GM12878 (cell line): ENCODE data around the gene GGTLC2. TPM values are rescaled to one million over a fixed set of nuclear protein-coding genes. Genes with fewer than 3 reads are reported as not detected.

ENCODE experiments used
- ATAC-seq: fragments of 200-7000 bp; cut with Tn5 transposase; 3 replicates; pipeline ENCODE4 v1.9.1; 2020; ENCODE audit warnings: mild to moderate bottlenecking, moderate library complexity
- BruUV-seq: library from RNA; stranded (reverse); fragments of 400-500 nt; replicated peaks from 2 replicates; lab custom pipeline; 2021; lab: Mats Ljungman, UMichigan
- CTCF ChIA-PET: fragments of 300-600 bp; sonication (Branson Sonifier 250); formaldehyde crosslinking; extraction: SDS; loops from one replicate; lab custom pipeline; 2021; ENCODE audit warnings: inconsistent platforms; lab: Yijun Ruan, JAX
- POLR2A ChIA-PET: fragments of 350-600 bp; formaldehyde crosslinking; extraction: SDS; loops from one replicate; lab custom pipeline; 2021; ENCODE audit warnings: inconsistent platforms; lab: Charles Lee
- RAD21 ChIA-PET: fragments of 300-600 bp; sonication (Branson Sonifier 250); formaldehyde crosslinking; loops from one replicate; lab custom pipeline; 2023; ENCODE audit warnings: antibody characterized with exemption; ENCODE audit not compliant: unreplicated experiment; lab: Charles Lee
- SMC1A ChIA-PET: fragments of 300-600 bp; sonication (Branson Sonifier 250); formaldehyde crosslinking; loops from one replicate; lab custom pipeline; 2023; ENCODE audit not compliant: unreplicated experiment, uncharacterized antibody; lab: Charles Lee
- DNase-seq: peaks from one replicate; pipeline ENCODE4 v3.0.0-alpha.2; 2011; ENCODE audit warnings: low read depth, low spot score
- FAIRE-seq: peaks from 3 replicates; lab custom pipeline; 2011; peaks lifted over from hg19 to GRCh38; lab: Jason Lieb, UNC
- H2AFZ ChIP-seq: 2 replicates; pipeline ENCODE4 v1.6.0; 2011; ENCODE audit warnings: low read depth, low read length, control low read depth; ENCODE audit not compliant: control insufficient read depth
- H3K27ac ChIP-seq: 2 replicates; pipeline ENCODE4 v1.5.1; 2011; ENCODE audit warnings: control low read depth; ENCODE audit not compliant: control insufficient read depth, insufficient read depth
- H3K27me3 ChIP-seq, 2 experiments: replicated peaks in 1 of 2; 2 replicates each; pipeline versions ENCODE4 v1.6.0 to v1.6.1; 2011; ENCODE audit warnings: low read length in 1 of 2; ENCODE audit not compliant: control insufficient read depth in 2 of 2, insufficient read depth in 2 of 2
- H3K36me3 ChIP-seq, 2 experiments: 2 replicates each; pipeline ENCODE4 v1.5.1; 2011; ENCODE audit warnings: low read length in 1 of 2; ENCODE audit not compliant: control insufficient read depth in 2 of 2, insufficient read depth in 2 of 2
- H3K4me1 ChIP-seq: 2 replicates; pipeline ENCODE4 v1.6.1; 2011; ENCODE audit warnings: mild to moderate bottlenecking, low read length, moderate library complexity, mixed read lengths; ENCODE audit not compliant: control insufficient read depth, insufficient read depth
- H3K4me2 ChIP-seq: 2 replicates; pipeline ENCODE4 v1.6.0; 2011; ENCODE audit warnings: control low read depth; ENCODE audit not compliant: control insufficient read depth, insufficient read depth
- H3K4me3 ChIP-seq: fragments of 200-600 bp; sonication (generic); 2 replicates; pipeline ENCODE4 v1.5.1; 2016
- H3K79me2 ChIP-seq: 2 replicates; pipeline ENCODE4 v1.6.0; 2011; ENCODE audit warnings: low read length; ENCODE audit not compliant: control insufficient read depth, insufficient read depth
- H3K9ac ChIP-seq: 2 replicates; pipeline ENCODE4 v1.8.0; 2011; ENCODE audit warnings: low read length, control low read depth, mixed read lengths; ENCODE audit not compliant: control insufficient read depth, insufficient read depth
- H3K9me3 ChIP-seq: replicated peaks from 3 replicates; pipeline ENCODE4 v1.5.1; 2011; ENCODE audit warnings: mild to moderate bottlenecking, low read length; ENCODE audit not compliant: control insufficient read depth, insufficient read depth
- H4K20me1 ChIP-seq: 2 replicates; pipeline ENCODE4 v1.6.0; 2011; ENCODE audit not compliant: control insufficient read depth, insufficient read depth
- ASH2L ChIP-seq: fragments of 300-600, 200-600 bp; sonication (generic); IDR thresholded peaks from 2 replicates; pipeline ENCODE4 v1.6.1; 2017; ENCODE audit warnings: low read depth, mild to moderate bottlenecking, borderline replicate concordance
- CBX3 ChIP-seq: fragments of 200-600 bp; sonication (generic); IDR thresholded peaks from 2 replicates; pipeline ENCODE4 v1.6.1; 2016; ENCODE audit warnings: low read depth, borderline replicate concordance
- EGR1 ChIP-seq, 2 experiments: IDR thresholded peaks; 1 replicate in 1 of 2; 2 replicates in 1 of 2; pipeline ENCODE4 v1.6.1; 2011 to 2012; ENCODE audit warnings: low read depth in 2 of 2, low read length in 2 of 2, borderline replicate concordance in 1 of 2, mild to moderate bottlenecking in 1 of 2, moderate library complexity in 1 of 2
- EP300 ChIP-seq, 2 experiments: fragments of 150-350 bp in 1 of 2; IDR thresholded peaks; 2 replicates each; pipeline ENCODE4 v1.6.1; 2011 to 2012; ENCODE audit warnings: low read depth in 2 of 2, low read length in 2 of 2, borderline replicate concordance in 1 of 2, improper control_type of control experiment in 1 of 2, inconsistent platforms in 1 of 2; ENCODE audit not compliant: control insufficient read depth in 1 of 2
- NFYB ChIP-seq: IDR thresholded peaks from 2 replicates; pipeline ENCODE4 v1.6.1; 2011; ENCODE audit warnings: low read depth, mild to moderate bottlenecking, low read length, improper control_type of control experiment, moderate library complexity; ENCODE audit not compliant: insufficient read depth
- NR2C2 ChIP-seq: IDR thresholded peaks from 2 replicates; pipeline ENCODE4 v1.6.1; 2011; ENCODE audit warnings: borderline replicate concordance, low read depth; ENCODE audit not compliant: control insufficient read depth, insufficient read length
- PAX8 ChIP-seq: fragments of 450-650 bp; IDR thresholded peaks from 2 replicates; pipeline ENCODE4 v1.6.1; 2017; ENCODE audit warnings: mild to moderate bottlenecking, moderate library complexity
- RAD51 ChIP-seq: fragments of 450-650 bp; IDR thresholded peaks from 2 replicates; pipeline ENCODE4 v1.6.1; 2016; ENCODE audit warnings: moderate library complexity, mild to moderate bottlenecking, inconsistent platforms
- RB1 ChIP-seq: fragments of 450-650 bp; formaldehyde crosslinking; IDR thresholded peaks from 2 replicates; pipeline ENCODE4 v1.6.1; 2017; ENCODE audit warnings: mild to moderate bottlenecking, borderline replicate concordance
- SP1 ChIP-seq: IDR thresholded peaks from one replicate; pipeline ENCODE4 v1.6.1; 2011; ENCODE audit warnings: low read depth, low read length
- SREBF2 ChIP-seq: IDR thresholded peaks from 2 replicates; pipeline ENCODE4 v1.6.1; 2012; ENCODE audit warnings: mild to moderate bottlenecking, low read length
- TCF3 ChIP-seq: IDR thresholded peaks from 2 replicates; pipeline ENCODE4 v1.6.1; 2012; ENCODE audit warnings: low read depth, mild to moderate bottlenecking, low read length, borderline replicate concordance; ENCODE audit not compliant: insufficient read depth
- WGBS: methylation state at CpG from one replicate; pipeline ENCODE4 v1.1.6; 2016; ENCODE audit warnings: low lambda C conversion rate; ENCODE audit not compliant: insufficient replicate concordance, insufficient coverage; ENCODE audit errors: missing lambda C conversion rate; 5-methylcytosine and 5-hydroxymethylcytosine counted together
- in situ Hi-C: fragments of 300-500 bp; cut with MboI; formaldehyde crosslinking; loops from 9 replicates; pipeline ENCODE4 v1.14.3; 2018; ENCODE audit warnings: mixed read lengths
- intact Hi-C: fragments of 100-400 bp; cut with micrococcal nuclease; formaldehyde crosslinking; loops from one replicate; pipeline ENCODE4 v1.14.2; 2022; ENCODE audit not compliant: unreplicated experiment
- polyA plus RNA-seq, 11 experiments: library from polyadenylated mRNA; depleted of rRNA in 4 of 11; unstranded in 6 of 11; stranded (reverse) in 5 of 11; fragments of >200 nt; fragmentation: Nextera tagmentation in 4 of 11; fragmentation: Illumina TruSeq in 1 of 11; extraction: Ambion mirVana in 4 of 11; extraction: Trizol in 1 of 11; gene quantifications; 1 replicate in 1 of 11; 2 replicates in 10 of 11; pipeline versions ENCODE4 v1.2.1 to v1.2.3, GENCODE V29; 2011 to 2016; ENCODE audit warnings: inconsistent platforms in 2 of 11, missing spikeins in 2 of 11, low read depth in 1 of 11
- total RNA-seq, 4 experiments: library from RNA; depleted of rRNA in 3 of 4; stranded (reverse); fragments of >200 nt in 3 of 4; fragmentation: Illumina TruSeq in 1 of 4; extraction: Trizol in 1 of 4; gene quantifications; 2 replicates each; pipeline versions ENCODE4 v1.2.1 to v1.2.3, GENCODE V29; 2013 to 2021
- TF ChIP-seq, protein P1 (sequence below): fragments of 450-650 bp; formaldehyde crosslinking; IDR thresholded peaks from 2 replicates; pipeline ENCODE4 v1.5.0; 2022; ENCODE audit warnings: mild to moderate bottlenecking, missing genetic modification characterization
- TF ChIP-seq, protein P2 (sequence below): fragments of 450-650 bp; IDR thresholded peaks from 2 replicates; pipeline ENCODE4 v1.6.1; 2017; ENCODE audit warnings: borderline replicate concordance
- TF ChIP-seq, protein P3 (sequence below): IDR thresholded peaks from 2 replicates; pipeline ENCODE4 v1.6.1; 2011; ENCODE audit warnings: low read depth, low read length, improper control_type of control experiment, borderline replicate concordance

GGTLC2 gene
- total and polyA plus RNA-seq, 10 of the 15 experiments (the other 5 are each of a cell fraction or from before 2014, with no cell fraction given): not detected

DNA sequence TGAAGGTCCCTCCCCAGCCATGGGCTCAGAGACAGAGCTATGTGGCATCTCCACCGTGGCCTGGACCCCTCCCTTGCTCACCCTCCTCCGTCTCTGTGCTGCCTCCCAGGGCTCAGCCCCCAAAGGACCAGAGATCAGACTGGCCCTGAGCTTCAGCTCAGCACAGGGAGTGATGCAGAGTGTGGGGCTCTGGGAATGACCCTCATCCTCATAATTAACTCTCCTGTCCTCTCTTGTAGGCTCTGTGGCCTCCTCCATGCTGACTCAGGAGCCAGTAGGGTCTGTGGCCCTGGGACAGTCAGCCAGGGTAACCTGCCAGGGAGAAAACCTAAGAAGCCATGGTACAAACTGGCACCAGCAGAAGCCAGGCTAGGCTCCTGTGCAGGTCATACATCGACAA lies 28.7 kb downstream of the GGTLC2 start:
- ATAC-seq (no peak), DNase-seq (no peak), FAIRE-seq (no peak)
- Histone ChIP-seq H3K27ac (no peak overlapping the region), H3K27me3 (no peaks in the 10 kb centered on the region), H3K4me3 (no peak overlapping the region), H3K9me3 (no peaks in the 10 kb centered on the region), H3K4me1 (peaks cover 2% of the 10 kb centered on the region; the same call in 1 of the 2 replicates), H3K36me3 (no peaks in the 10 kb centered on the region), H3K9ac (no peak overlapping the region), H2AFZ (no peak overlapping the region), H4K20me1 (no peaks in the 10 kb centered on the region), H3K4me2 (no peak overlapping the region), H3K79me2 (no peaks in the 10 kb centered on the region)
- ChIA-PET CTCF (interaction anchor here (1.0 kb wide), 1 partner anchor 73 kb away, joined by 3 read pairs; no protein-coding TSS in a partner anchor), POLR2A (no interaction called here), SMC1A (no interaction called here), RAD21 (no interaction called here)
- BruUV-seq: no TSS peak
- intact Hi-C loops (no loop called here), in situ Hi-C loops (no loop called here)
- TF ChIP-seq ASH2L (no peak), TCF3 (no peak), PAX8 (no peak), CBX3 (no peak), EGR1 (IDR thresholded peaks at IDR 0.05; ENCODE audit: borderline replicate concordance in 1 of 2, low read depth in 2 of 2, low read length in 2 of 2) (no peak), RAD51 (no peak), SREBF2 (no peak), RB1 (no peak), EP300 (IDR thresholded peaks at IDR 0.05; ENCODE audit: borderline replicate concordance in 1 of 2, control insufficient read depth in 1 of 2, low read depth in 2 of 2, low read length in 2 of 2) (no peak), SP1 (no peak), NFYB (no peak), NR2C2 (no peak)
- TF ChIP-seq, protein P1, sequence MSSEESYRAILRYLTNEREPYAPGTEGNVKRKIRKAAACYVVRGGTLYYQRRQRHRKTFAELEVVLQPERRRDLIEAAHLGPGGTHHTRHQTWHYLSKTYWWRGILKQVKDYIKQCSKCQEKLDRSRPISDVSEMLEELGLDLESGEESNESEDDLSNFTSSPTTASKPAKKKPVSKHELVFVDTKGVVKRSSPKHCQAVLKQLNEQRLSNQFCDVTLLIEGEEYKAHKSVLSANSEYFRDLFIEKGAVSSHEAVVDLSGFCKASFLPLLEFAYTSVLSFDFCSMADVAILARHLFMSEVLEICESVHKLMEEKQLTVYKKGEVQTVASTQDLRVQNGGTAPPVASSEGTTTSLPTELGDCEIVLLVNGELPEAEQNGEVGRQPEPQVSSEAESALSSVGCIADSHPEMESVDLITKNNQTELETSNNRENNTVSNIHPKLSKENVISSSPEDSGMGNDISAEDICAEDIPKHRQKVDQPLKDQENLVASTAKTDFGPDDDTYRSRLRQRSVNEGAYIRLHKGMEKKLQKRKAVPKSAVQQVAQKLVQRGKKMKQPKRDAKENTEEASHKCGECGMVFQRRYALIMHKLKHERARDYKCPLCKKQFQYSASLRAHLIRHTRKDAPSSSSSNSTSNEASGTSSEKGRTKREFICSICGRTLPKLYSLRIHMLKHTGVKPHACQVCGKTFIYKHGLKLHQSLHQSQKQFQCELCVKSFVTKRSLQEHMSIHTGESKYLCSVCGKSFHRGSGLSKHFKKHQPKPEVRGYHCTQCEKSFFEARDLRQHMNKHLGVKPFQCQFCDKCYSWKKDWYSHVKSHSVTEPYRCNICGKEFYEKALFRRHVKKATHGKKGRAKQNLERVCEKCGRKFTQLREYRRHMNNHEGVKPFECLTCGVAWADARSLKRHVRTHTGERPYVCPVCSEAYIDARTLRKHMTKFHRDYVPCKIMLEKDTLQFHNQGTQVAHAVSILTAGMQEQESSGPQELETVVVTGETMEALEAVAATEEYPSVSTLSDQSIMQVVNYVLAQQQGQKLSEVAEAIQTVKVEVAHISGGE (CRISPR knock-in tag): no peak
- TF ChIP-seq, protein P2, sequence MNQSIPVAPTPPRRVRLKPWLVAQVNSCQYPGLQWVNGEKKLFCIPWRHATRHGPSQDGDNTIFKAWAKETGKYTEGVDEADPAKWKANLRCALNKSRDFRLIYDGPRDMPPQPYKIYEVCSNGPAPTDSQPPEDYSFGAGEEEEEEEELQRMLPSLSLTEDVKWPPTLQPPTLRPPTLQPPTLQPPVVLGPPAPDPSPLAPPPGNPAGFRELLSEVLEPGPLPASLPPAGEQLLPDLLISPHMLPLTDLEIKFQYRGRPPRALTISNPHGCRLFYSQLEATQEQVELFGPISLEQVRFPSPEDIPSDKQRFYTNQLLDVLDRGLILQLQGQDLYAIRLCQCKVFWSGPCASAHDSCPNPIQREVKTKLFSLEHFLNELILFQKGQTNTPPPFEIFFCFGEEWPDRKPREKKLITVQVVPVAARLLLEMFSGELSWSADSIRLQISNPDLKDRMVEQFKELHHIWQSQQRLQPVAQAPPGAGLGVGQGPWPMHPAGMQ: no peak
- TF ChIP-seq, protein P3, sequence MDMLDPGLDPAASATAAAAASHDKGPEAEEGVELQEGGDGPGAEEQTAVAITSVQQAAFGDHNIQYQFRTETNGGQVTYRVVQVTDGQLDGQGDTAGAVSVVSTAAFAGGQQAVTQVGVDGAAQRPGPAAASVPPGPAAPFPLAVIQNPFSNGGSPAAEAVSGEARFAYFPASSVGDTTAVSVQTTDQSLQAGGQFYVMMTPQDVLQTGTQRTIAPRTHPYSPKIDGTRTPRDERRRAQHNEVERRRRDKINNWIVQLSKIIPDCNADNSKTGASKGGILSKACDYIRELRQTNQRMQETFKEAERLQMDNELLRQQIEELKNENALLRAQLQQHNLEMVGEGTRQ: no peak
- WGBS: 15% methylated on average over 3 of the region's 3 CpGs
